ENCODE measurements around the gene CACTIN.

- TF ChIP-seq REST (IDR thresholded peaks at IDR 0.05; ENCODE audit: insufficient read depth in 1 of 2, low read depth in 2 of 2, low read length in 2 of 2) (no peak), TAF1 (IDR thresholded peaks at IDR 0.05; ENCODE audit: borderline replicate concordance, insufficient read depth, low read length) (no peak), POLR2AphosphoS5 (IDR thresholded peaks at IDR 0.05; ENCODE audit: low read depth, low read length) (no peak), FOXP2 (optimal IDR thresholded peaks at IDR 0.05; ENCODE audit: borderline replicate concordance, extremely low read depth, extremely low read length, insufficient read depth) (no peak)
Observed at GRCh38 chr19:3667766-3668165, 41.2 kb upstream of the CACTIN start.
